HUES64 (cell line): Measurements from ENCODE around the gene SALL4.
"Not testable (repeated sequence)": the region's sequence is repeated elsewhere in the genome, so short reads cannot be mapped to it uniquely, and the experiment has no call there.

Source experiments
- H3K27ac ChIP-seq: 2 replicates; pipeline ENCODE4 v1.7.0; 2013; ENCODE audit warnings: low read depth, low read length, inconsistent platforms
- H3K27me3 ChIP-seq: 2 replicates; pipeline ENCODE4 v1.6.1; 2013; ENCODE audit warnings: mild to moderate bottlenecking, low read length; ENCODE audit not compliant: insufficient read depth
- H3K36me3 ChIP-seq: 2 replicates; pipeline ENCODE4 v1.6.1; 2013; ENCODE audit warnings: mild to moderate bottlenecking, low read length; ENCODE audit not compliant: insufficient read depth
- H3K4me1 ChIP-seq: 2 replicates; pipeline ENCODE4 v1.6.1; 2013; ENCODE audit warnings: mild to moderate bottlenecking, low read length, moderate library complexity; ENCODE audit not compliant: insufficient read depth
- H3K4me3 ChIP-seq: 2 replicates; pipeline ENCODE4 v1.5.1; 2013; ENCODE audit warnings: mild to moderate bottlenecking, low read length, moderate library complexity
- H3K9ac ChIP-seq: 2 replicates; pipeline ENCODE4 v1.6.1; 2013; ENCODE audit warnings: mild to moderate bottlenecking, low read depth, low read length
- H3K9me3 ChIP-seq: 2 replicates; pipeline ENCODE4 v1.6.1; 2013; ENCODE audit warnings: low read depth, low read length; ENCODE audit not compliant: insufficient read depth
- WGBS: fragments of 150-250, 120-280 bp; methylation state at CpG from one replicate; pipeline ENCODE4 v1.1.7; 2013; ENCODE audit warnings: missing lambda C conversion rate; 5-methylcytosine and 5-hydroxymethylcytosine counted together

Gene SALL4

DNA sequence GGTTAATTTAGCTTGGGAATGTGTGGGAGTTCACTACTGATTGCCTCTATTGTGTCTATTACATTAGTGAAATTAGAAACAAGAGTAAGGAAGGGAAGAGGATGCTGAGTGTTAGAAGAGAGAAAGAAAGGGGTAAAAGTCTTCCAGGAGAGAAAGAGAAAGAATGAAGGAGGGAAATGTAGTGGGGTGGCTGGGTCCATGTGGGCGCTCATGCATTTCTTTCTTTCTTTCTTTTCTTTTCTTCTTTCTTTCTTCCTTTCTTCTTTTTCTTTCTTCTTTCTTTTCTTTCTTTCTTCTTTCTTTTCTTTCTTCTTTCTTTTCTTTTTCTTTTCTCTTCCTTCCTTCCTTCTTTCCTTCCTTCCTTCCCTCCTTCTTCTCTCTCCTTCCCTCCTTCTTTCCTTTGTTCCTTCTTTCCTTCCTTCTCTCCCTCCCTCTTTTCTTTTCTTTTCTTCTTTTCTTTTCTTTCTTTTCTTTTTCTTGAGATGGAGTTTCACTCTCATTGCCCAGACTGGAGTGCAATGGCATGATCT, 16.2 kb upstream of the SALL4 start:
- 40% methylated on average over 1 of the region's 1 CpG for WGBS
- no peaks in the 10 kb centered on the region for H3K27me3 ChIP-seq

DNA sequence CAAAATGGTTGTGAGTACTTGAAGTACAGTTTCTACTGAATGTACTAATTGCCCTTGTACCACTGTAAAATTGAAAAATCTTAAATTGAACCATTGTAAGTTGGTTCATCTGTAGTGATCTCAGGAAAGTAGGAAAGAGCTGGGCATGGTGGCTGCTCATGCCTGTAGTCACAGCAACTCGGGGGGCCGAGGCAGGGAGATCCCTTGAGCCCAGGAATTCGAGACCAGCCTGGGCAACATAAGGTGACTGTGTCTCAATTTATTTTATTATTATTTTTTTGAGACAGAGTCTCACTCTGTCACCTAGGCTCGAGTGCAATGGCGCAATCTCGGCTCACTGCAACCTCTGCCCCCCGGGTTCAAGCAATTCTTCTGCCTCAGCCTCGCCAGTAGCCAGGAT, 14.5 kb upstream of the SALL4 start:
- not testable (repeated sequence) for H3K36me3 ChIP-seq

More for the DNA sequence above, 16.2 kb upstream of the SALL4 start:
- no peaks in the 10 kb centered on the region for H3K36me3 ChIP-seq
- H3K27ac ChIP-seq: no peak overlapping the region
- no peaks in the 10 kb centered on the region for H3K4me1 ChIP-seq
- no peak overlapping the region for H3K9ac ChIP-seq
- no peaks in the 10 kb centered on the region for H3K9me3 ChIP-seq
- no peak overlapping the region for H3K4me3 ChIP-seq

DNA sequence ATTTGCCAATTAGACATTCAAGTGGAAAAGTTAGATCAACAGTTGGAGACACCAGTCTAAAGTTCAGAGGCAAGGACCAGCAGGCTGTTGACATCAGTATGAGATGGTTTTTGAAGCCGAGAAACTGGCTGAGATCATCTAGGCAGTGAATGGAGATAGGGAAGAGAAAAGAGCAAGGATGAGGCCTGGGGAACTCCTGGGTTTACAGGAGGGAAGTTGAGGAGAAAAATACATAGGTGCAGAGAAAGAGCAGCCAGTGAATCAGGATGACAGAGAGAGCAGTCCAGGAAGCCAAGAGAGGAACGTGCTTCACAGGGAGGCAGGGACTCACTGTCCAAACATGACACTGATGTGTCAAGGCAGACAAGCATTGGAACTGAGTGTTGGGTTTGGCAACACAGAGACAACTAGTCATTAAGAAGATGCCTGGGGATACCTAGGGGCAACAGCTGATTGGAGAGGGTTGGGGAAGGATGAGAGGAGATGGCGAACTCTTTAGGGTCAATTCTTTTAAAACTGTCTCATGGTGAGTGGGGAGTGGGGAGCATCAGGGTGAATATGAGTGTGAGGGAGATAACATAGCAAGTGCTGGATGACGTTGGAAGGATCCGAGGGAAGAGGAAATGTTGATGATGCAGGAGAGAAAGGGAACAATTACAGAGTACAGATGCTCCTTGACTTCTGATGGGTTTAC, 13.2 kb upstream of the SALL4 start:
- no peak overlapping the region for H3K9ac ChIP-seq
- WGBS: 92% methylated on average over 5 of the region's 5 CpGs

More for the DNA sequence above, 14.5 kb upstream of the SALL4 start:
- not testable (repeated sequence) for H3K9me3 ChIP-seq, H3K27me3 ChIP-seq, H3K4me3 ChIP-seq, H3K27ac ChIP-seq, H3K9ac ChIP-seq
- H3K4me1 ChIP-seq: peaks cover 12% of the 10 kb centered on the region
- 96% methylated on average over 8 of the region's 8 CpGs for WGBS

DNA sequence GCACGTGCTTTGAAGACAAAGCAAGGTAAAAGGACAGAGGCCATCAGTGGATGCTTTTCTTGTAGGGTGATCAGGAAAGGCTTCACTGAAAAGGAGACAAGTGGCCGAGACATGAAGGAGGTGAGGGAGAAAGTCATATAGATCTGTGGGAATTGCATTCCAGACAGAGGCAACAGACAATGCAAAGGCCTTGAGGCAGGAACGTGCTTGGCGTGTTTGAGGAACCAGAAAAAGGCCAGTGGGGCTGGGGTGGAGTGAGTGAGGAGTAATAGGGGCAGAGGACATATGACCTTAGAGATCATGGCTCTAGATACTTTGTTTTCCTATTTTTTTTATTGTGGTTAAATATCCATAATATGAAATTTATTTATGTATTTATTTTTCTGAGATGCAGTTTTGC, 10.5 kb upstream of the SALL4 start:
- Histone ChIP-seq H3K4me1 (peaks cover 28% of the 10 kb centered on the region), H3K9ac (no peak overlapping the region), H3K4me3 (no peak overlapping the region), H3K27ac (no peak overlapping the region), H3K9me3 (no peaks in the 10 kb centered on the region), H3K36me3 (no peaks in the 10 kb centered on the region), H3K27me3 (no peaks in the 10 kb centered on the region)
- 86% methylated on average over 4 of the region's 4 CpGs for whole genome bisulfite sequencing

More for the DNA sequence above, 13.2 kb upstream of the SALL4 start:
- peaks cover 25% of the 10 kb centered on the region for H3K4me1 ChIP-seq
- no peaks in the 10 kb centered on the region for H3K36me3 ChIP-seq
- H3K27ac ChIP-seq: no peak overlapping the region
- no peaks in the 10 kb centered on the region for H3K27me3 ChIP-seq
- H3K9me3 ChIP-seq: no peaks in the 10 kb centered on the region
- no peak overlapping the region for H3K4me3 ChIP-seq

DNA sequence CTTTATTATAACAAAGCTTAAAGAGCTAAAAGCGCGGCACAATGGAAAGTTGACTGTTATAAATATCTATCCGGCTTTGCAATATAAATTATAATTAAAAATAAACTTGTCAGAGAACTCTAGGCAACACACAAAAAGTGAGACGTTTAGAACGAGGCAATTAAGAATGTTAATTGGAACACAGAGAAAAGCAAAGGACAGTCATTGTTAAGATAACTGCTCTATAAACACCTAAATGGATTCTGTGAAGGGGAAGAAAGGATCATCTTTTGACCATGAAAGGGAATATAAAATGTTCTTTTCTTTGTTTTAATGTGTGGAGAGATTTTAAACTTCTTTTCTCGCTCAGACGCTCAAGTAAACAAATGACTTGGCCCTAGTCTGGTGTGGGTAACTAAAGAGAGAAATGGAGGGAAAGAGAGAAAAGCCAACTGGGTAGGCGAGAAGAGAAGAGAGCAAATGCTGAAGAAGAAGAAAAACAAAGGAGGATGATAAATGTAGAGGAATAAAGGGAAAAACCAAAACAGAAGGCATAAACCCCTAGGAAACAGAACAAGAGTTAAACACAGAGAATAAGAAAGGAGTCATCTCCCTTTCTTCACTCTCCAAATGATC, 9.3 kb upstream of the SALL4 start:
- Histone ChIP-seq H3K9ac (peak overlapping the region; percentile 29; the same call in 1 of the 2 replicates), H3K4me3 (no peak overlapping the region), H3K27me3 (no peaks in the 10 kb centered on the region), H3K9me3 (no peaks in the 10 kb centered on the region), H3K27ac (peak overlapping the region; percentile 47), H3K36me3 (no peaks in the 10 kb centered on the region), H3K4me1 (peaks cover 28% of the 10 kb centered on the region)
- 14% methylated on average over 5 of the region's 8 CpGs for WGBS

DNA sequence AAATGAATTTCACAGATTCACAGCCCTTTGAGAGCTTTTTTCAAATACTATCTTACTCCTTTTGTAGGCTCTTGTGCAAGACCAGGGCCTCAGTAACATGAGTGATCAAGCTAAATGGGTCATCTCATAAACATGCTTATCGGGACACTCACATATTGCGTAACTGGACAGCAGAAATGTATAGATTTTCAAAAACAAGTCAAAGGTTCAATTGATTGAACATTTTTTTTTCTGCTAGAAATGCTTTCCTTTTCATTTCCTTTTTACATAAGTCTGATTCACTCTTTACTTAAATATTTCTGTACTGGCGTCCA, 8.7 kb upstream of the SALL4 start:
- Histone ChIP-seq H3K36me3 (no peaks in the 10 kb centered on the region), H3K9ac (no peak overlapping the region), H3K4me3 (no peak overlapping the region), H3K9me3 (no peaks in the 10 kb centered on the region), H3K27ac (peak overlapping the region; percentile 47), H3K27me3 (no peaks in the 10 kb centered on the region), H3K4me1 (peaks cover 28% of the 10 kb centered on the region)
- 76% methylated on average over 3 of the region's 3 CpGs for WGBS

DNA sequence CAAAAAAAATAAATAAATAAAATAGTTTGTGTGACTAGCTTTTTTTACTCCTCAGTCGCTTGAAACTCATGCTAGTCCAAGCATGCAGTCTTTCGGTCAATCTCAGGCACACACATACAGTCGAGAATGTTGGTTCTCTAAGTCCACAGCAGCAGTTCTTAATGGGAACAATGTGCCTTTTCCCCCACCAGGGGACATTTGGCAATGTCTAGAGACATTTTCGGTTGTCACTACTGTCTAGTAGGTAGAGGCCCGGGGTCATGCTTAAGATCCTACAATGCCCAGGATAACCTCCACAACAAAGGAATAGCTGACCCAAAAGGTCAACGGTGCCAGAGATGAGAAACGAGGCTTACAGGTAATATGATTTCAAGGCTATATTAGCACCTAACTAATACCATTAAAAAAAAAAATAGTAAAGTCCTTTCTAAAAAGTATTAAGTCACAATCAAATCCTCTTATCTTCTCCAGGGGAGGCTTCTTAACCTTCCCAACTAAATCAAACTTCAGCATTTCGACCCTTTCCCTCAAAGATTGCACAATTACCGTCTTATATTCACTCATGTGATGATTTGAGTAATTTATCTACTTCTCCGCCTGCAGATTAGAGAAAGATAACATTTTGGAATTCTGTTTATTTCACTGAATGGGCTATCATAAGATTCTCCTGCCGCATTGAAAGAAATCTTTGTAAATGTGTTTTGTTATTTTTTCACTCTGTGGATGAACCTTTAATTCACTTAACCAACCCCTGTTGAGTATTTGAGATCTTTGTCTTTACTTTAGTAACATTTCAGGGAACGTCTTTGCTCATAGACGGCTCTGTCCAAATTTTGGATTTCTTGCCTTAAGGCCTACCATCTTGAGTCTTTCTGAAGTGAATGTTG, 8.1 kb upstream of the SALL4 start:
- Histone ChIP-seq H3K27me3 (no peaks in the 10 kb centered on the region), H3K4me1 (peaks cover 28% of the 10 kb centered on the region), H3K4me3 (no peak overlapping the region), H3K36me3 (no peaks in the 10 kb centered on the region), H3K9ac (no peak overlapping the region), H3K9me3 (no peaks in the 10 kb centered on the region), H3K27ac (peak overlapping the region; percentile 47)
- WGBS: 90% methylated on average over 12 of the region's 13 CpGs

DNA sequence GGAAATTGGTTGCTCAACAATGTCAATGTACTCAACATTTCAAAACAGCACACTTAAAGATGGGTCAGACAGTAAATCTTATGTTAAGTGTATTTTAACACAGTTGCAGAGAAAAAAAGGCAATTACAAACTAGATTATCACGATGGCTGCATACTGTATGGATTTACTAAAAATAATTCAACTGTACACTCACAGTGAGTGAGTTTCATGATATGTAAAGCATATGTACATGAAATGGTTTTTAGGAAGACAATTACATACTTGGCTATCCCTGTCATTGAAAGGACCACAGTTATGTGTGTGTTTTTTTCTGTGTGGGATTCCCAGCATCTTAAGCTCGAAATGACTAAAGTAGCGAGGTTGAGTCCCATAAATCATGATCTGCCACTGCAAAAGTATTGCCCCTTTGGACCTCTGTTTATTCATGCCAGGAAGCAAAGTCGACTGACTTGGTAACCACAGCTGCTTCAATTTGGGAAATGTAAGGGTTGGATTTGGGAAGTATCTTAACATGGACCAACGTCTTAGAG, 5.5 kb upstream of the SALL4 start:
- Histone ChIP-seq H3K9me3 (no peaks in the 10 kb centered on the region), H3K4me1 (peaks cover 30% of the 10 kb centered on the region), H3K9ac (no peak overlapping the region), H3K27ac (no peak overlapping the region), H3K36me3 (no peaks in the 10 kb centered on the region), H3K4me3 (no peak overlapping the region), H3K27me3 (no peaks in the 10 kb centered on the region)
- WGBS: 94% methylated on average over 4 of the region's 5 CpGs

DNA sequence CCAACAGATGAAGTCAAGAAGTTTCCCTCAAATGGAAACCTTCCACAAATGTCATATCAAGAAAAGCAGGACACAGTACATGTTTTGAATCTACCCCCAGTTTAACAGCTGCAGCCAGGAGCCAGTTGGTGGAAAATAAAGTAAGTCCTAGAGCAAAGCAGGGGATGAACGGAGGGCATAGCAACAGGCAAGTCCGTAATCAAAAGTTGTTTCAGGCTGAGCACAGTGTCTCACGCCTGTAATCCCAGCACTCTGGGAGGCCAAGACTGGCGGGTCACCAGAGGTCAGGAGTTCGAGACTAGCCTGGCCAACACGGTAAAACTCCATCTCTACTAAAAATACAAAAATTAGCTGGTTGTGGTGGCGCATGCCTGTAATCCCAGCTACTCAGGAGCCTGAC, 2.4 kb upstream of the SALL4 start:
- Histone ChIP-seq H3K9me3 (no peaks in the 10 kb centered on the region), H3K4me1 (peaks cover 7% of the 10 kb centered on the region), H3K4me3 (no peak overlapping the region), H3K27ac (no peak overlapping the region), H3K27me3 (no peaks in the 10 kb centered on the region), H3K36me3 (no peaks in the 10 kb centered on the region), H3K9ac (no peak overlapping the region)
- 86% methylated on average over 7 of the region's 7 CpGs for WGBS

DNA sequence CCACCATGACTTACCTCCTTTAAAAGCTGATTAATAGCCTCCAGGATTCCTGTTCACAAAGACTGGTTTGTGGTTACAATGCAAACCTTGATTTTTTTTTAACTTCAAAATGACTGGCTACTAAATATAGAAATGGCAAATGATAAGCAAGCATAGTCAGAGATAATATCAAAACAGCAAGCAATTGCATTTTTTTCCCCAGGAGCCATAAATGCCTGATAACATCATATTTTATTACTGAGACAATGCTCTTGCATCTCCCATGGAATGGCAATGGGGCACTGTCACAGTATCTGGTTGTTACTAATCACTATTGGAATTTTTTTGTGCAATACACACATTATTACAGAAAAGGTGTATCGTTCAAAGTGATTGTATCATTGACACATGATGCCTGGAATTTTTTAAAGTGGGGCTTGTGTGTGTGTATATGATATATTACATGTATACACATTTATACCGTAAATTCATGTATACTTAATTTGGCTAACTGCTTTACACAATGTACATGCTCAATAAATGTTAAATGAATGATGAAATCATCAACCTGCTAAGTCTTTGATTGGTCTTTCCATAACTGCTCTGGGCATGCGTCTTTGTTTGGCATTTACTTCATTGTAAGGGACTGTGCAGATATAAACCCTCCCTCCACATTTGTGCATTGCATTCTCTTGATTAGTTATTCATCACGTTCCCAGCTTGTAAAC, 980 bp upstream of the SALL4 start:
- peaks cover 16% of the 10 kb centered on the region for H3K4me1 ChIP-seq
- H3K9ac ChIP-seq: peak overlapping the region; percentile 55; the same call in 1 of the 2 replicates
- no peaks in the 10 kb centered on the region for H3K27me3 ChIP-seq
- H3K27ac ChIP-seq: no peak overlapping the region
- no peaks in the 10 kb centered on the region for H3K36me3 ChIP-seq
- peak overlapping the region; percentile 76 for H3K4me3 ChIP-seq
- 84% methylated on average over 2 of the region's 4 CpGs for WGBS
- H3K9me3 ChIP-seq: no peaks in the 10 kb centered on the region
